HG02678 (cell line): Measurements from ENCODE around the gene HSPD1.

Source experiments
- ATAC-seq: cut with Tn5 transposase; IDR thresholded peaks from one replicate; pipeline ENCODE4 v1.9.1; 2021; ENCODE audit warnings: mild to moderate bottlenecking, moderate library complexity; ENCODE audit not compliant: unreplicated experiment

HSPD1 gene

DNA sequence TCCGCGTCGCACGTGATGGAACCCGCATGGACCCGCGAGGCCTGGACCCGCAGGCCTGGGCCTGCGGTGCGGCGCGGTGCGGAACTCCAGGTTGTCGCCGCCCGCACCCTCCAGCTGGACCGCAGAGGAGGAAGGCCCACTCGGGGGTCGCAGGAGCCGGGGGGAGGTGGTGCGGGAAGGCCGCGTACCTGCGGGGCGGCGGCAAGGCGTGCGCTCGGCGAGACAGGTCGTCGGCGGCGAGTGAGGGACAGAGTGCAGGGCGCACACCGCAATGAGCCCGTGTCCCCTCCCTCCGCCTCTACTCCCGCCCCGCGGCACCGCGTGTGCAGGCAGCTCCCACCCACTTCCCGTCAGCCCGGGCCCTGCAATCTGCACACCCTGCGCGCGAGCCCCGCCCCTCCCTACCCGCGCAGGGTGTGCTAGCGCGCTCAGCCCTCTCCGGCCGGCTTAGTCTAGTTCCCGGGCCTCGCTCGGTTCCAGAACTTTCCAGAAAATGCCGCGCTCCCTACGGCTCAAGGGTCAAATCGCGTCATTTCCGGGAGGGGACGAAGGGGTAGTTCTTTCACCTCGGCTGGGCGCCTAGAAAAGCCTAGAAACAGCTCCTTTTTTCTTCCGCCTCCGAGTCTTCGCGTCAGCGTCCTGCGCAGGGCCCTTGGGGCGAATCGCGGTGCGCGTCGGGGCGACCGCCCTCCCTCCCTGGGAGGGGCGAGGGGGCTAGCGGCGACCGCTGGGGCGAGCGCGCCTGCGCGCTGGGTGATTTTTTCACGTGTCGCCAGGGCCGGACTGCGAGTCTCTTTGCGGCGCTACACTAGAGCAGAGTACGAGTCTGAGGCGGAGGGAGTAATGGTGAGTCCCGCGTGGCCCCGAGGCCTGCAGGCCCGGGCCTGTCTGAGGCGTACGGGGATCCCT lies at the start of gene HSPD1, which contains the start of gene HSPE1:
Gene HSPD1 (minus strand): TSS at position 247 of the 909 bp plus-strand sequence. CDS start 992 bp downstream, outside the sequence.
Gene HSPE1 (plus strand): TSS at position 786 of the 909 bp plus-strand sequence. CDS start 58 bp downstream, at position 844.
- peak; percentile 76 for ATAC-seq

DNA sequence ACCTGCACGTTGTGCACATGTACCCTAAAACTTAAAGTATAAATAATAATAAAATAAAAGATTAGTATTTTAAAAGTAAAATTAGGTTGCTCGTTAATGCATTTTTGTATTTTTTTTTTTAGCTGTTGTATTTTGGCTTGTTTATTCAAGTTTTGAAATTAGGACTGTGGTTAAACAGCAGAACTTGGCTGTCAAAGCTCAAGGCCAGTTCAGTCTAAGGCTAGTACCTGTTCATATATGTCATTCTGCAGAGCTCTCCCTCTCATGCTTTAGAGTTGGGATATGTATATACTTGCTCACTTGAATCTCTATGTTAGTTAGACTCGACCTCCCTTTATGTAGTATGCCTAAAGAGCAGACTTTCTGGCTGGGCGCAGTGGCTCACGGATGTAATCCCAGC lies 48.9 kb upstream of the HSPD1 start:
- no peak for ATAC-seq

DNA sequence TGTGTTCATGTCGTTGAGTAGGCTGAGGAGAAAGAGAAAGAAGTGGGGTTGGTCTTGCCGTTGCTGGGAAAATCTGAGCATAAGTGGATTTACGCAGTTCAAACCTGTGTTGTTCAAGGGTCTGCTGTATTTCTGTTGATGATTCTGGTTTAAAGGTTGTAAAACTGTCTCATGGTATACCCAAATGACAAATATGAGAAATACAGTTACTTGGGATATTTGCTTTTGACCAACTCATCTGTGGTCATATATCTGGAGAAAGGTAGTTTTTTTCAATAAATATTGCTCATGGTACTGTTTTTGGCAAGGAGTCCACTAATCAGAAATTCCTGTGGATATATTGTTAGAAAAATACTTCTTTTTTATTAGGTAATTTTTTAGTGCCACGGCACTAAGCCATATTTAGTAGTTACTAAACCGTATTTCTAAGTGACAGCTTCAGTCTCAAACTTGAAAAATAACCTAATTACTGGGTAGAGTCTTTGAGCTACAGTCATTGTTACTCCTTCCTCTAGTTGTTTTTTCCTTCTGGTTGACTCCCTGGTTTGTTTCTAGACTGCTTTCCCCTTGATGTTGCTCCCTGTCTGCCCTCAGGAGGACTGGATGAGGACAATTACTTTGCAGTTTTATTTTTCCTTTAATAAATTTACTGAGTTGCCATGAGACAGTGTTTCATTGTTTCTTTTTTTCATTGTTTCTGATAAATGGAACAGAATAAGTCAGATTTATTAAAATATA lies 47.7 kb upstream of the HSPD1 start:
- no peak for ATAC-seq

DNA sequence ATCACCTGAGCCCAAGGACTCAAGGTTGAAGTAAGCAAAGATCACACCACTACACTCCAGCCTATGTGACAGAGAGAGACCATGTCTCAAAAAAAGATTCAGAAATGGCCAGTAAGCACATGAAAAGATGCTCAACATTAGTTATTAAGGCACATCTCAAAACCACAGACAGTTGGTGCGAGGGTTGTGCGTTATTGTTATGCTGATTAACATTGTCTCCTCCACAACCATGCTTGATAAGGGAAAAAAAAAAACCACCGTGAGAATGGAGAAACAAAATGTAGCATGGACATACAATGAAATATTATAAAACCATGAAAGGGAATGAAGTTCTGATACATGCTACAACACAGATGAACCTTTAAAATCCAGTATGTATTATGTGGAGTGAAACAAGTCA lies 43.6 kb upstream of the HSPD1 start:
- ATAC-seq = no peak

DNA sequence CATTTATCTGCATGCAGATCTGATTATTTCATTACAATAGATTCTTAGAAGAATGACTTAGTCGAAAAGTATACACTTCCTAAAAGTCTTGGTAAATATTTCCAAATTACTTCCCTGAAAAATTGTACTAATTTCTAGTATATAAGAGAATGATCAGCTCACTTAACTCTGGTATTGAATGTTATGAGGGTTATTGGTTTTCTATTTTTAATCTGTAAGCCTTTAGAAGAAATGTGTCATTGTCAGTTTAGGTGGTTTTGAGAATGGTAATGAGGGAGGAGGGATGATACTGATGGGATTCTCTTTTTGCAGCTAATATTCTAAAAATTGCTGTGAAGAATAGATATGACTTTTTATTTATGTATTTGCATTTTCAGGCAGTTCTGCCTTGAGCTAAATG lies 40.1 kb upstream of the HSPD1 start:
- ATAC-seq = no peak

DNA sequence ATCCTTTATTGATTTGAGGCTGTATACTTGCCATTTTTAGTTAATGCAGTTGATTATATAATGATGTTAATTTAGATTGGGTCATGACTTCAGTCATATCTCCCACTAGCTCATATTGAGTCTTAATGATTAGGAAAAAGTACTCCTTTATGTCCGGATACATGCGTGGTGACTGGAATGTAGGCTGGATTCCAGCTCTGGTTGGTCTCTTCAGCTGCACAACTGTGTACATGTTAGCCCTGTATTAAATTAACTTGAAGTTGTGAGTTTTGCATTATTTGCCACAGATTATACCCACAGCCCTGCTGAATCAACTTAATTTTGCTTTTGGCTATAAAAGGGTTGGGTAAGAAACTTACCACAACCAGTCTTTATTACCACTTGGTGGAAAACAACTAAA lies 38.8 kb upstream of the HSPD1 start:
- no peak for ATAC-seq

DNA sequence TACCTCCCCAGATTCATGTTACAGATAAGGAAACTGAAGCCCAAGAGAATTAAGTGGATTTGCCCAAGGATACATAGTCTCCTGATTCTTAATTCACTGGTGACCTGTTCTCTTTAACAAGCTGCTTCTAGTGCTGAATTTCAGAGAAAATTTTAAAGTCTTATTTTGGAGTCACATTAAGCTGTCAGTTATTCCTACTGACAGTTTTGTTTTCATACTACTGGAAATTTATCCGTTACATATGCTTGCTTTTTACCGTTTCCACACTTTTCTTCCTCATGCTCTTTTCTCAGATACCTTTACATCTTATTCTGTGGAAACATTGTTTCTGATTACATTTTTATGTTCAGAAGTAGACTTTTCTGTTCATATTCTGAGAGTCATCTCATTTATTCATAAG lies 17.5 kb upstream of the HSPD1 start:
- ATAC-seq = no peak

DNA sequence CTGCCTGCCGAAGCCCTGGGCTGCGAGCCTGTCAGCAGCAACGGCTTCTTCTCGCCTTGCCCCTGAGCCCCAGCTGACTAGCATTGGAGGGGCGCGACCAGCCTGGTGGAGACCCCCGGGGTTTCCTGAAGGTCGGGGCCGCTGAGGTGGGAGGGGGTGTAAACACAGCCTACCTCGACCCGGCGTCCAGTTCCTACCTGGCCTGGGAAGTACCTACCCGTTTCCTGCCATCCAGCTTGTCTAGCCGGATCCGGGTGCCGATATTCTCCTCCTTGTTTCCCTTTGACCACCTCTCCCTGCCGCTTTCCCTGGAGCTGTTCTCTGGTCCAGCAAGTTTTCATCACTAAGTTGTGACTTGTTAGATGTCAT lies 16.7 kb upstream of the HSPD1 start:
- peak; percentile 4 for ATAC-seq

DNA sequence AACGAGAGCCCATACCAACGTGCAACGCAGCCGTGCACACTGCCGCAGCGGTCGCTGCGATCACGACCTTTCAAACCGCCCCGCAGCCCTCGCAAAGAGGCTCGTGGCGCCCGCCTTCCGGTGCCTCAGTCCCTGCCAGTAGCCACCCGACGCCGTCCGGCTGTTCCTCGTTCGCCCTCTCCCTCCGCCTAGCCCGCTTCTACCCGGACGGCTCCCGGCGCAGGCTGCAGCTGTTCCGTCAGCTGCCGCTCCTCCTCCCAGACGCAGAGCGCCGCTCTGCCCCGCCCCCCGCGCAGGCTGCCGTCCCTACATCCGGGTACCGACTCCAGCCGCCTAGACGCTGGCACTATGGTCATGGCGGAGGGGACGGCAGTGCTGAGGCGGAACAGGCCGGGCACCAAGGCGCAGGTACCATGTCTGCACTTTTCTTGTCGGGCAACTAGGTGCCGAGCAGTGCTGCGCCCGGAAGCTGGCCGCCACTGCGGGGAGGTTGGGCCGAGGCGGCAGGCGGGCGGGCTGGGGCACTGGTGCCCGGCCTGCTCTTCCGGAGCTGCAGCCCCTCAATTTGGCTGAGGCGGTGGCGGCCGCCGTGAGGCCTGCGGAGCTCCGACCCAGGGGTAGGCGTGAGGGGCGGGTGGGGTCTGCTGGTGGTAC lies 16.2 kb upstream of the HSPD1 start, which contains the start of gene MOB4:
Gene MOB4 (plus strand): TSS at position 328 of the 654 bp plus-strand sequence. CDS start 21 bp downstream, at position 349.
- ATAC-seq = peak; percentile 92

DNA sequence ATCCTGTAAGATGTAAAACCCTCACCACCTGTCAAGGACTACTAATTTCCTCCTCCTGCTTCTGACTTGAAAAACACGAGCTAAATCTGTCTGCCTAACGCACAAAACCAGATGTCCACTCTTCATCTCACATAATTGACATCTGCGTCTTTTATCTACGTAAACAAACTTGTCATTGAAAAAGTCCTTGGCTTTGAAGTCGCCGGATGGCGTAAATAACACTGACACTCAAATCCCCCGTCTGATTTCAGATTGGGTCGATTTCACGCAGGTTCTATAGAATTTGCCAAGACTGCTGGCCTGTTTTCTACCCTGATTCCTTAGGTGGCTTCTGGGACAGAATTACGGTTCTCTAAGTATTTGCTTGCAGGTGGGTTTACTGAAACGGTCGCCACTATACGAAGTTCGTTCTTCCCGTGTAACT lies 15.7 kb upstream of the HSPD1 start:
- peak; percentile 18 for ATAC-seq

DNA sequence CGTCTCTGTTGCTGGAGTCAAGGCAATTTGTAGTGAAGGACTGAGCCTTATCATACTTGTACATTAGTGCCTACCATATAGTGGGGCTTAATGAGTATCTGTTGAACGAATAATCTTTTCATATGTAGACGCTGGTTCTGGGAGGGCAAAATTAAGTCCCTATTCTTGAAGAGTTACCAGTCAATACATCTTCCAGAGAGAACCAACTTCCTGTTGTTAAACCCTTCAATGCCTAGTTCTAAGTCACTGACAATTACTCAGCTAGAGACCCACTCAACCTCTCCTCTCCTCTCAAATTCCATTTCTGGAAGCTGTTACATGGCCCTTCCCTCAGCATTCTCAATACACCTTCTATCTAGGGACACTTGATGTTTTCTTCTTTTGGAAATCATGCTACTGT lies 15.1 kb upstream of the HSPD1 start:
- no peak for ATAC-seq

DNA sequence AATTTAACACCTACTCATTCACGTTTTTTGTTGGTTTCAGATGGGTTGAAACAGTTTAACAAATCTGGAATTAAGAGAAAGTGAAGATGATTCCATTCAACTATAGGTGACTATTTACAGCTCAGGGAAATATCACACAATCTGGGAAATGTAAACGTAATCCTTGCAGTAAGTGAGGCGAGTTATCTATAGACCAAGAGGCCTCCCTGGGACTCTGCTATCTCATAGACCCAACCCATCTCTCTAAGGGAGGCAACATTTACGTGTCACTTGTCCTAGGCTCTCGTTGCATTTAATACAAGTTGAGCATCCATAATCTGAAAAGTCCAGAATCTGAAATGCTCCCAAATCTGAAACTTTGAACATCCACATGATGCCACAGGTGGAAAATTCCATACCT lies 14.3 kb upstream of the HSPD1 start:
- ATAC-seq = no peak

DNA sequence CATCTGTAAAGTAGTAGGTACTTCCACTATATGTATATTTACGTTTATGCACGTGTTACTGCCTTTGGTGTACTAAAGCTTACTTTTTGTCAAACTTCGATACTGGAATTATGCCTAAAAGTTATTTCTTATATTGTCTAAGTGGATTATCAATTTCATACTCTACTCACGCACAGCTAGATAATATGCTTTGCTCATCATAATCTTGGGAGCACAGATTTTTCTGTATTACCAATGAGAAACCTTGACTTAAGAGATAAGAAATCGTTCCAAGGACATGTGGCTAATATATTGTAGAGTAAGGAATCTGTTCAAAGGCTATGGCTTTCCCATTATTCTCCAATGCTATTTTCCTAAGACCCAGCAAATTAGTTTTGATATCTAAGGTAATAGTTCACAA lies 7.0 kb upstream of the HSPD1 start:
- no peak for ATAC-seq

DNA sequence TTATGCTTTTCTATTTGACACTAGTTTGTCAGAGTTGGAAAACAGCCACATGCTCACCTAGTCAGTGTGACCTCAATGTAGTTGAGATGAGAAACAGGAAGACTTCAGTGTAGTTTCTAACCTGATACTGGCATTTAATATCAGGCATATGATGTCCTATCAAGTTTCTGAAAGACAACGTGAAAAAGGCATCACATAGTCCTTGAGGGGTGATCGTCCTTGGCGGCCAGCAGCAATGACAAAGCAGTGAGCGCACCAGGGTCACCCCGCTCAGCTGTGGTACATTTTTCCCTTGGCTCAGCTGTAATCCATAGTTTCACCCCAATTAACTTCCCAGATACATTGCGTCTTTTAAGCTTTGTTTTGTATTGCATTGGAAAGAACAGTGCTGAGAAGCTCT lies 4.9 kb upstream of the HSPD1 start:
- ATAC-seq = no peak

DNA sequence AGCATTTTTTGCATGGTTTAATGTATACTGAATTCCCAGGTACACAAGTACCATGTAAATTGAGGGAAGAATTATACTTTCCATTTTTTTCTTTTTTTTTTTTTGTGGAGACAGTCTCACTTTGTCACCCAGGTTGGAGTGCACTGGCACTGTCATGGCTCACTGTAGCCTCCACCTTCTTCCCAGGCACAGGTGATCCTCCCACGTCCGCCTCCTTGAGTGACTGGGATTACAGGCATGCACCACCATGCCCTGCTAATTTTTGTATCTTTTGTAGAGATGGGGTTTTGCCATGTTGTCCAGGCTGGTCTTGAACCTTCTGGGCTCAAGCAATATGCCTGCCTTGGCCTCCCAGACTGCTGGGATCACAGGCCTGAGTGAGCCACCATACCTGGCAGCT lies 4.4 kb upstream of the HSPD1 start:
- no peak for ATAC-seq

DNA sequence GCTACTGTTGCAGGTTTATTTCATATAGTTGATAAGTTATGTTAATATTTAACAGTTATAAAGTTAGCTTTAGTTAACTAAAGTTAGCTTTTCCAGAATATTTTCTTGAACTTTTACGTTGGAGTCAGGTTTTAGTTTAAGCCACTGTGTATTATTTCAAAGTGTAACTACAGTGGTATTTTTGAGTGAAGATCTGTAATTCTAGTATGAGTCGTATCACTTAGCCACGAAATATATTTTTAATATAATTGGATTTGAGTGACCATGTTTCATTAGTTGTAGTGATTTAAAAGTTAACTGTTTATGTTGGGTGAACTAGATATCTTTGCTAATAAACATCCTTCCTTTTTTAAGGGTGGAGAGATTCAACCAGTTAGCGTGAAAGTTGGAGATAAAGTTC lies 3.0 kb upstream of the HSPD1 start:
- no peak for ATAC-seq

DNA sequence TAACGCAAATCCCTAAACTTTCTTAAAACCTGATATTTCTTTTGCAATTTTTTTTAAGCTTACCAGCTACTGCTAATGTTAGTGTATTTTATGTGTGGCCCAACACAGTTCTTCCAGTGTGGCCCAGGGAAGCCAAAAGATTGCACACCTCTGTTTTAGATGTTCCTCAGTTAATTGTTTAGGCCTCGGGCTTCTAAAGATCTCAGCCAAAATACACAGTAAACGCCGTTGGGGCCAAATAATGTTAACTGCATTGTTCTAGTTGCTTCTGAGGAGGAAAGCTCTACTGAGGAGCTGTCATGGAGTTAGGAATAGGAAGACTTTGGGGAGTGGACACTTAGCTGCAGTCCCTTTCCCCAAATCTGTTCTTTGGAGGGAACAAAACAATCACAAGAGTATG lies 2.6 kb upstream of the HSPD1 start:
- ATAC-seq = no peak

DNA sequence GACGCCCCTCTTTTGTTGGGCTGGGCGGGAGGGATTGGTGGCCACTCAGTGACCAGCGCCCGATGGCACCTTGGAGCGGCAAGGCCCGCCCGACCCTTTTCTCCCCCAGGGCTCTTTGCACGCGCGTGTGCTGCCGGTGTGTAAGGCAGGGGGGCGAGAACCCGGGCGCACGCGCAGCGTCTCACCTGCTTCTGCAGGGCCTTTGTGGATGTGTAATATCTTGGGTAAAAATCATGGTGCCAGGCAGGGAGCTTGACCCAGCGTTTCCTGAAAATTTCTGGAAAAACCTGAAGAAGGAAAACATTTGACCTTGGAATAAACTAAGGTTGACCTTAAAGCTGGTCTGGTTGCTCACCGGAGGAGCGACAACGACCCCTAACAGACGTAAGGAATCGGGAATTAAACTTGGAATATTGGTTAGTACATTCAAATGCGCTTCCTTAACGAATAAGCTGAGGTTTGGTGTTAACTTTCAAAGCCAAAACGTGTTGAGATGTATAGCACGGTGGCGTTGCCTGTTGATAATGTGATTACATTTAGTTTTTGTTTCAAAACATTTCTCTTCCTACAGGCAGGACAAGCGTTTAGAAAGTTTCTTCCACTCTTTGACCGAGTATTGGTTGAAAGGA lies 977 bp upstream of the HSPD1 start:
- peak; percentile 4 for ATAC-seq

DNA sequence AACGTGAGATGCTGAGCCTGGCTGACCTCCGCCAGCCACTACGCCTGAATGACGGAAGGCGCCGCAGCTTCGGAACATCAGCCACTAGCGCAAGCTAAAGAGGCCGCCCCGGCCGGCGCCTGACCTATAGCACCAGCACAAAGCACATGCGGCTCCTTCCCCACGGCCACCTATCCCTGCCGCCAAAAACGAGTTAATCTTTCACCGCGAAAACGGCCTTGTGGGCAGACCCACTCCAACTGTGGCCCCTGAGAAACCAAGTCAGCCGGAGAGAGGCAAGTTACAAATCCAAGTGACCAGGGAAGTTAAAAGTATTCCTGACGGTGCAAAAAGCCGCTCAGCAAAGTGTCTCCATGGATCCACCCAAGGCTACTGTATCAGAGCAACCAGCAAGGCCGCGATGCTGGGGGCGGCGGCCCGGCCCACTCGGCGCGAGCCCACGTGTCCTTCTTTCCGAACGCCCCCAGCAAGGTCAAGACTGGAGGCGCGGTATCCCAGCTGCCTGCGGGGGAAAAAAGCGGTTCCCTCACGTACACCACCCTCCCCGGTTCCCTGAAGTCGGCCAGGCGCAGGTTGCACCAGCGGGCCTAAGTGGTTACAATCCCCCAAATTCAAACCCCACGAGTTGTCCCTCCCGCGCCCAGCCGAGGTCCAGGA lies 575 bp downstream of the HSPD1 start:
- ATAC-seq = peak; percentile 22

DNA sequence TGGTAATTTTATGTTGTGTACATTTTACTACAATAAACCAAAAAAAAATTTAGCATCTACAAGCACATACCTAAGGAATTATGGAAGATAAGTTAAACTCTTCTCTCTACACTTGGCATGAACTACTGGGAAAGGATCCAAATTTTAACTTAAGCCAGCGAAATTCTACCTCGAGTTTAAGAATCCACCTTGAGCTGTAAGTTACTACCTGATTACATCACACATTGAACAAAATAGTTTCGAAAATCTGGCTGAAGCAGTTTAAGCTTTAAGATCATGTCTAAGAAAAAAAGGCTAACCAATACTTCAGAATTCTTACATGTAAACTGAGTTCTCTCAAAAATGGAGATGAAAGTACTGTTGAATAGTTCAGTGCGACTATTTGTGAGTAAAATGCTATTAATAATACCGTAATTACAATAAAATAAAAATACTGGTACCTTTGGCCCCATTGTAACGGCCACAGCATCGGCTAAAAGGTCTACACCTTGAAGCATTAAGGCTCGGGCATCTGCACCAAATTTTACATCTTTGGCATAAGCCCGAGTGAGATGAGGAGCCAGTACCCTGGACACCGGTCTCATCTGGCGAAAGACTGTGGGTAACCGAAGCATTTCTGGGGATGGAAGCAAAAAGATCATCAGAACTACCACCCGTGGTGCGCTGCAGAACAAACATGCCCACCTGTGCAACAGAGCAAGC lies 1.3 kb downstream of the HSPD1 start:
- no peak for ATAC-seq
